Epithelial cell of prostate (primary cell): ENCODE results near the gene AP3B1.
A peak's percentile ranks its signal among the peaks of the same experiment; 100 is the strongest.

Source experiments
- DNase-seq: peaks from one replicate; pipeline ENCODE4 v3.0.0-alpha.2; 2011; ENCODE audit warnings: low read depth, low spot score
- H3K27ac ChIP-seq: fragments of 450-650 bp; 2 replicates; pipeline ENCODE4 v1.5.1; 2017; ENCODE audit warnings: mild to moderate bottlenecking

Gene AP3B1

GRCh38 chr5:78295035-78295961 is 800 bp upstream of the AP3B1 start:
- DNase-seq = no peak
- H3K27ac ChIP-seq = peak overlapping the region; percentile 78

- no peak for DNase-seq
- peak overlapping the region; percentile 78 for H3K27ac ChIP-seq
These were observed 649 bp downstream of the AP3B1 start for GRCh38 chr5:78293851-78294247.

GRCh38 chr5:78291687-78292086 is 2.8 kb downstream of the AP3B1 start:
- DNase-seq = no peak
- no peak overlapping the region for H3K27ac ChIP-seq

DNA sequence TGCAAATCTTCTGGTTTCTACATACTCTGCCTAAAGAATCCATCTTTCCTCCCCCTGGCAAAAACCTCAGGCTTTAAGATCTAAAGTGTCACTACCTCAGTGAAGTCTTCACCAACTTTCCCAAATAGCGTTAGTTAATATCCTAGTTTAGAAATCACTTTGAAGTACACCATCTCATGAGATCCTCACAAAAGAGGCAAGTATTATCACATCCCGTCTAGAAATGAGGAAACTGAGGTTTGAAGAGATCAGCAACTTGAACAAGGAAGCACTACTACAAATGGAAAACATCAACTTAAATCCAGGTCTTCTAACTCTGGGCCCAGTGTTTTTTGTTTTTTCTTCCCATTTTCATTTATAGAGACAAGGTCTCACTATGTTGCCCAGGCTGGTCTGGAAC is 4.6 kb downstream of the AP3B1 start:
- no peak overlapping the region for H3K27ac ChIP-seq
- DNase-seq = no peak

GRCh38 chr5:78288246-78288645 is 6.3 kb downstream of the AP3B1 start:
- H3K27ac ChIP-seq = peak overlapping the region; percentile 57
- DNase-seq = no peak

DNA sequence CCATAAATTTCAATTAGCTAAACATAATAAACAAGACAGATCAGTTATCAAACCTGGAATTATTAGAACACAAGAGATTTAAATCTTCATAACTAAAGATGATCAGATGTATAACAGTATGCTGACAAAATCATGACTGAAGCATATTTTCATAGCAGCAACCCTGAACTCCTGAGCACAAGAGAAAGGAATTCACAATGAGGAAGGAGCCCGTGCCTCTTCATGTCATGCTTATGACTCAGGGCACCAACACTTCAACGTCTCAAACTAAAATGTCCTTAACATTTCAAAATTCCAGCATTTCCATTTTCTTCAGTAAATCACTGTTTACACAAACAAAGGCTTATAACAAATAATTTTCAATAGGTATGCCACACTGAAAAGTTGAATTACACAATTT is 6.7 kb downstream of the AP3B1 start:
- no peak for DNase-seq
- H3K27ac ChIP-seq = peak overlapping the region; percentile 57

DNA sequence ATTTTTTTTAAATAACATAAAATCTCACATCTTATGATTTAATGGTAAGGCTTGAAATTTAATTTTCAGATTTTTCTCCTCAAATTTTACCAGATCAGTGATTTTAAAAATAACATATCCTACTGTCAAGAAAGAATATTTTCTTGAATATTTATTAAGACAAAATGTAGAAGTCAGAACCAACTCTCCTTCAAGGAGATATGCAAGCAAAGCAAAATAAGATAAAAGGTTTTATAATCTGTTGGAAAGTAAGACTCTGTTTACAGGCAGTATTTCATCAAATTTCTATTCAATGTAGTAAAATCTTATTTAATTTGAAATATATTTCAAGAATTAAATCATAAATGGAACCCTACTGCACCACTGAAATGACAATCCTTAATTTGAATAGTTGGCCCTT is 7.3 kb downstream of the AP3B1 start:
- DNase-seq = no peak
- peak overlapping the region; percentile 57 for H3K27ac ChIP-seq

DNA sequence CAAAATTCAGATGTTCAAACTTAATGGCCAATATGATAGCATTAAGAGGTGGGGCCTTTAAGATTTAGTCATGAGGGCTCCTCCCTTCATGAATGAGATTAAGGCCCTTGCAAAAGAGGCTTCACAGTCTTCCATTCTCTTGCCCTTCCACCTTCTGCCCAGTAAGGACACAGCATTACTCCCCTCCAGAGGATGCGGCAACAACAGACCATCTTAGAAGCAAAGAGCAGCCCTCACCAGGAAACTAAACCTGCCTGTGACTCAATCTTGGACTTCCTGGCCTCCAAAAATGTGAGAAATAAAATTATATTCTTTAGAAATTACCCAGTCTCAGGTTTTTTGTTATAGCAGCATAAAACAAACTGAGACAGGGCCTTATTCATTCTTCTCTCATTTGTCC is 8.2 kb downstream of the AP3B1 start:
- DNase-seq = no peak
- no peak overlapping the region for H3K27ac ChIP-seq

GRCh38 chr5:78283802-78284201 is 10.7 kb downstream of the AP3B1 start:
- no peak for DNase-seq
- H3K27ac ChIP-seq = no peak overlapping the region

DNA sequence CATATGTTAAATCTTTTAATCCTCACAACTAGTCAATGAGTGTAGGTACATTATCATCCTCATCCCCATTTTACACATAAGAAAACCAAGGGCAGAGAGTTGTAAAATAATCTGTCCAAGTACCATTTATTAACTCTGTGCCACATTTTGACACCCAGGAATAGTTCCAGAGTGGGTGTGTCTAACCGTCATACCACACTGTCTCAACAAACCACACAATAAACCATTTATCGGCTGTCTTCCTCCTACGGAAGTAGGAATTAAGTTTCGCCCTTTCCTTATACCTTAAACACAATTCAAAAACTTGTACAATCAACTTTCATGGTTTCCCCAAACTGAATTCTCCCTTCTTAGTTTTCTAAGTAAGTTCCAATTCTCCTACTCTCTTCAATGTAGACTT is 11.4 kb downstream of the AP3B1 start:
- H3K27ac ChIP-seq = no peak overlapping the region
- no peak for DNase-seq

DNA sequence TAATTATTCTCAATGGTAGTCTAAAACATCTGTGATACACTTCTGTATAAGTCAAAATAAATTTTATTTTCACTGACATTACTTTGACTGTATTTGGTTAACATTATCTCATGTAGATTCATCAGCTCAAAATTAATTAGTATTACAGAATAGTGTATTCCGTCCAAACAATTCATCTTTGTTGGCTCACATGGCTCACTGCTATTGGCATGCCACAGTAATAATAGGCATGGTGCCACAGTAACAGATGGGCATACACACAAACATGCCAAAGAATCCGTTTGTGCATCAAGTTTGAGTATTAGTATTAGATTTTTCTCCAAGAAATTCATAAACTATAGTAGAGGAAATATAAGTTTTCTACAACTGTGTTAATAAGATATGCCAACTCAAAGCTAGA is 14.2 kb downstream of the AP3B1 start:
- no peak for DNase-seq
- H3K27ac ChIP-seq = no peak overlapping the region

GRCh38 chr5:78279194-78279593 is 15.3 kb downstream of the AP3B1 start:
- no peak overlapping the region for H3K27ac ChIP-seq
- no peak for DNase-seq

GRCh38 chr5:78277715-78278114 is 16.8 kb downstream of the AP3B1 start:
- no peak overlapping the region for H3K27ac ChIP-seq
- no peak for DNase-seq

DNA sequence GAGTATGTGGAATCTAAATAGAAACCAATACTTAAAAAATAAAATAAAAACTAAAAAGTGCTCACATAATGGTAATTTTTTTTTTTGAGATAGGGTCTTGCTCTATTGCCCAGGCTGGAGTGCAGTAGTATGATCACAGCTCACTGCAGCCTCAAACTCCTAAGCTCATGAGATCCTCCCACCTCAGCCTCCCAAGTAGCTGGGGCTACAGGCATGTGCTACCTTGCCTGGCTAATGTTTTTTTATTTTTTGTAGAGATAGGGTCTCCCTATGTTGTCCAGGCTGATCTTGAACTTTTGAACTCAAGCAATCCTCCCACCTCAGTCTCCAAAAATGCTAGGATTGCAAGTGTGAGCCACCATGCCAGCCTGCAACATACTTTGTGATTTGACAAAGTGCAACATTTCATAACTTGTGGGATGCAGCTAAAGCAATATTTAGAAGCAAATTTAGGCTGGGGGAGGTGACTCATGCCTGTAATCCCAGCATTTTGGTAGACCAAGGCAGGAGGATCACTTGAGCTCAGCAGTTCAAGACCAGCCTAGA is 18.4 kb downstream of the AP3B1 start:
- H3K27ac ChIP-seq = no peak overlapping the region
- no peak for DNase-seq

- DNase-seq = no peak
- no peak overlapping the region for H3K27ac ChIP-seq
These were observed 19.8 kb downstream of the AP3B1 start for GRCh38 chr5:78274540-78275197.

- DNase-seq = no peak
These were observed 21.1 kb downstream of the AP3B1 start for GRCh38 chr5:78273436-78273835.

GRCh38 chr5:78271766-78272165 is 22.7 kb downstream of the AP3B1 start:
- H3K27ac ChIP-seq = no peak overlapping the region
- no peak for DNase-seq

More at GRCh38 chr5:78273436-78273835, 21.1 kb downstream of the AP3B1 start:
- H3K27ac ChIP-seq = no peak overlapping the region

DNA sequence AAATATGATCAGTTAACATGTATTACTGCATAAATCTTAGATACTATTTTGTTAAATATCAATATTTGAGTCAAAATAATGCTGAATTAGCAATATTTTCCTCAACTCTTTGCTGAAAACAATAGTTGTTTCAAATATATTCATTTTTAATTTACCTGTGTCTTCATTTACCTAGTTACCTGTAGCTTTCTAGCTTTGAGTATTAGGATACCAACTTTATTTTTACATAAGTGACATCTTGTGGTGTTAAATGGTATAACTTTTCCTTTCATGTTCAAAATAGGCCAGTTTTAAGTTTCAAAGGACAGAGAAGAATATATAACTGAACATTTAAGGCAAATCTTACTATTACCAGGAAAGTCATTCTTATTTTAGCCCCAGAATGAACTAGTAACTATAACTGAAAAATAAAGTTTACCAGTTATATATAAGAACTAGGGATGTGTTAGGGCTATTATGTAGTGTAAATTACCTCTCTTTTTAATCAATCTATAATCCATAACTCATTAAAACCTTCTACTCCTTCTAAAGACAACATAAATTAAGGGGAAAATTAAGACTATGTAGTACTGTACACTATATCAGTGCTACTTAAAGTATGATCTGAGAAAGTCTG is 25.3 kb downstream of the AP3B1 start:
- no peak overlapping the region for H3K27ac ChIP-seq
- no peak for DNase-seq

DNA sequence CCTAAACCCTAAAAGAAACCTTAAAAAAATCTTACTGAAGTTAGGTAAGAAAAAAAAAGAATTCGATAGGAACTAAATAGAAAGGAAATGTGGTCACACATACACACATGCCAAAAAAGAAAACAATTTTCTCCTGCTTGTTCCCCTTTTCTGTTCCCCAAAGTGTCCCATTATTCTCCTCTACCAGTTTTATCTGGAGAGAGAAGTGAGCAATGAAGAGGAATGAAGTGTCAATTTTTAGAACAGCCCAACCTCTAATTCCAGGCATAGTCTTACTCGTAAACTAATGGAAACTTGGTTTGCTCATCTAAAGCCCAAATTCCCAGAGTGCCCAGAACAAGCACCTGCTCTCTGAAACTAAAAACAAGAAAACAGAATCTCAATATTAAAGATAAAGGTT is 26.1 kb downstream of the AP3B1 start:
- DNase-seq = no peak

GRCh38 chr5:78265163-78265562 is 29.3 kb downstream of the AP3B1 start:
- no peak for DNase-seq
- no peak overlapping the region for H3K27ac ChIP-seq

More for the DNA sequence above, 26.1 kb downstream of the AP3B1 start:
- no peak overlapping the region for H3K27ac ChIP-seq

GRCh38 chr5:78264600-78264999 is 29.9 kb downstream of the AP3B1 start:
- no peak for DNase-seq
- no peak overlapping the region for H3K27ac ChIP-seq
